Measurements from ENCODE around the gene MAFG. TPM values are rescaled to one million over a fixed set of nuclear protein-coding genes. Genes with fewer than 3 reads are reported as not detected.

Gene MAFG
- total RNA-seq, 1 experiment from 2014 or later: 31.4 TPM

DNA sequence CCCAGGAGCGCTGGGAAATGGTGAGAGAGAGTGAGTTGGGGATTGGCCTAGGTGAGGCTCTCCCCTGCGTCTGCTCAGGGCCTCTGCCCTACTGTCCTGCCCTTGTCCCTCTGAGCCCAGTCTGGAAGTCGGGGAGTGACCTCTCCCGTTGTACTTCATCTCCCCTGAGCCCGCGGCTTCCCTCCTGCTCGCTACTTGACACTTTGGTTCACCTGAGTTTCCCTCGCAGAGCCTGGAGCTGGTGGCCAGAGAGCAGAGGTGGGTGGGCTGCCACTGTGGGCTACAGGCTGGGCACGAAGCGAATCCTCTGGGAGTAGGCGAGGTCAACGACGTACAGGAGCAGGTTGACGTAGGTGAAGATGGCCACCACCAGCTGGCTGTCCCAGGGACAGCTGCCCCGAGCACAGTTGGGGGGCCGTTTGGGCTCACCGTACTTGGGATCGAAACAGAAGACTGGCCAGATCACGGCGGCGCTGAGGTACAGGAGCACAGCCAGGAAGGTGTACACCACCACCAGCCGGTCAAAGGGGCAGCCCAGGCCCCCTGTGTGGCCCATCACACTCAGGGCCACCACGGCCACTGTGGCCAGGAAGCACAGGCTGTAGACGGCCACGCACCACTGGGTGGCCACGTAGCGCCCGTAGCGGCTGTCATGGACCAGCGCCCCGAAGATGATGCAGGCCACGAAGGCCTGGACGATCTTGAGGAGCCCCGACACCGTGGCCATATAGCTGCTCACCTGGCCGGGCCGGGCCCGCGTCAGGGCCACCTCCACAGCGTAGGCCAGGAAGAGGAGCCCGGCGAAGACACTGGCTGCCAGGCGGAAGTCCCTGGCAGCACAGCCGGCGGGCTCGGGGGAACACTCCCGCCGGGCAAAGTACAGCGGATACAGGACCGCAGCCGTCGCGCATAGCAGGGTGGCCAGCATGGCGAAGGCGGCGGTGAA is 13.3 kb upstream of the MAFG start:
- no peak overlapping the region for H2BK15ac ChIP-seq (ENCODE audit: low read depth, low read length)
- no CpG with 5 or more reads among the region's 56 CpGs for WGBS (ENCODE audit: extremely low coverage, insufficient read length, low lambda C conversion rate)
- DNase-seq: no peak
- H3T11ph ChIP-seq (ENCODE audit: low read length): no peak overlapping the region
- no peaks in the 10 kb centered on the region for H3K9me3 ChIP-seq (ENCODE audit: control insufficient read depth, low read depth, low read length)
- peaks cover 9 to 28% of the 10 kb centered on the region in 2 experiments for H3K4me1 Mint-ChIP-seq
- H3K9me3 Mint-ChIP-seq: no peaks in the 10 kb centered on the region
- H2BK12ac ChIP-seq (ENCODE audit: insufficient read length, low read depth, low read length): no peak overlapping the region
- no peaks in the 10 kb centered on the region; the same call in 1 of the 2 replicates for H3K4me1 ChIP-seq (ENCODE audit: insufficient read depth, low read length)
- peaks cover 4% of the 10 kb centered on the region for H3K23me2 ChIP-seq (ENCODE audit: insufficient read length, low read depth, low read length, poor library complexity, severe bottlenecking)
- no peak overlapping the region for H3K4me3 Mint-ChIP-seq
- no peaks in the 10 kb centered on the region for H3K27me3 ChIP-seq (ENCODE audit: insufficient read depth, low read length)
- H3K18ac ChIP-seq (ENCODE audit: insufficient read length, low read depth, low read length): no peak overlapping the region
- no peak overlapping the region for H3K9ac ChIP-seq (ENCODE audit: extremely low read depth, insufficient read length, low read length)
- H3K27ac ChIP-seq (ENCODE audit: insufficient read length, low read depth, low read length): no peak overlapping the region
- H3K56ac ChIP-seq (ENCODE audit: insufficient read length, low read depth, low read length): no peak overlapping the region
- H4K8ac ChIP-seq (replicated peaks; ENCODE audit: insufficient read length, low read depth, low read length): no peak overlapping the region
- peaks cover 70% of the 10 kb centered on the region for H3K27me3 Mint-ChIP-seq (ENCODE audit: low read depth)
- H3K27ac Mint-ChIP-seq: no peak overlapping the region
- H2BK20ac ChIP-seq (ENCODE audit: low read depth, low read length, poor library complexity, severe bottlenecking): no peak overlapping the region
- TF ChIP-seq CTCF (conservative IDR thresholded peaks at IDR 0.05): no peak
- peaks cover 1% of the 10 kb centered on the region for H3K79me1 ChIP-seq (ENCODE audit: insufficient read depth, low read depth, low read length, poor library complexity, severe bottlenecking)
- no peak overlapping the region for H2BK120ac ChIP-seq (ENCODE audit: low read depth, low read length, poor library complexity, severe bottlenecking)
- no peaks in the 10 kb centered on the region for H4K20me1 ChIP-seq (ENCODE audit: control insufficient read depth, insufficient read depth, insufficient read length)
- H3K79me2 ChIP-seq (ENCODE audit: insufficient read depth, low read length): peaks cover 2% of the 10 kb centered on the region; the same call in 1 of the 2 replicates
- no peak overlapping the region for H3K14ac ChIP-seq (ENCODE audit: insufficient read depth, low read length)
- H3K23ac ChIP-seq (ENCODE audit: insufficient read length, low read depth, low read length): no peak overlapping the region
- H2BK5ac ChIP-seq (ENCODE audit: insufficient read length, low read length): no peak overlapping the region
- no peak overlapping the region for H3K4ac ChIP-seq (ENCODE audit: low read depth, low read length)
- H3K4me2 ChIP-seq (ENCODE audit: insufficient read depth, insufficient read length, low read length): no peak overlapping the region
- peaks cover 0 to 5% (median 2%) of the 10 kb centered on the region in 3 experiments; a peak in 4 of 7 replicates for H3K36me3 Mint-ChIP-seq (ENCODE audit: insufficient read depth in 1 of 3, low read depth in 3 of 3)
- H2AFZ ChIP-seq (ENCODE audit: low read length): no peak overlapping the region
- no peak overlapping the region for H2AK5ac ChIP-seq (ENCODE audit: insufficient read length, low read length)
- H4K5ac ChIP-seq (ENCODE audit: insufficient read length, low read depth, low read length): no peak overlapping the region
- H4K91ac ChIP-seq (ENCODE audit: insufficient read length, low read depth, low read length): no peak overlapping the region

Measured in H9 (cell line).